GM12872 (cell line): ENCODE results near the gene ENAH.

Source experiments
- CTCF ChIP-seq: IDR thresholded peaks from 3 replicates; pipeline ENCODE4 v1.5.1; 2011; ENCODE audit warnings: low read depth, mild to moderate bottlenecking, low read length, moderate library complexity; ENCODE audit not compliant: insufficient read depth

ENAH gene

GRCh38 chr1:225652729-225653462 is at the start of gene ENAH:
TSS of gene ENAH (minus strand) at chr1:225653123. CDS start at chr1:225652690, 433 bp downstream.
- no peak for TF ChIP-seq CTCF

- TF ChIP-seq CTCF: no peak
Measured at GRCh38 chr1:225700889-225701465, 48.1 kb upstream of the ENAH start.

- no peak for TF ChIP-seq CTCF
Measured at GRCh38 chr1:225700164-225700821, 47.4 kb upstream of the ENAH start.

GRCh38 chr1:225699336-225699735 is 46.4 kb upstream of the ENAH start:
- no peak for TF ChIP-seq CTCF

- TF ChIP-seq CTCF: no peak
Measured at GRCh38 chr1:225697428-225697827, 44.5 kb upstream of the ENAH start.

- no peak for TF ChIP-seq CTCF
Measured at GRCh38 chr1:225695578-225696337, 42.8 kb upstream of the ENAH start.

- no peak for TF ChIP-seq CTCF
Measured at GRCh38 chr1:225694151-225694603, 41.3 kb upstream of the ENAH start.
